HG03108 (cell line): ENCODE measurements around the gene AHCTF1.

ENCODE experiments used
- ATAC-seq: cut with Tn5 transposase; IDR thresholded peaks from one replicate; pipeline ENCODE4 v1.9.1; 2021; ENCODE audit warnings: moderate library complexity; ENCODE audit not compliant: unreplicated experiment

The AHCTF1 gene

DNA sequence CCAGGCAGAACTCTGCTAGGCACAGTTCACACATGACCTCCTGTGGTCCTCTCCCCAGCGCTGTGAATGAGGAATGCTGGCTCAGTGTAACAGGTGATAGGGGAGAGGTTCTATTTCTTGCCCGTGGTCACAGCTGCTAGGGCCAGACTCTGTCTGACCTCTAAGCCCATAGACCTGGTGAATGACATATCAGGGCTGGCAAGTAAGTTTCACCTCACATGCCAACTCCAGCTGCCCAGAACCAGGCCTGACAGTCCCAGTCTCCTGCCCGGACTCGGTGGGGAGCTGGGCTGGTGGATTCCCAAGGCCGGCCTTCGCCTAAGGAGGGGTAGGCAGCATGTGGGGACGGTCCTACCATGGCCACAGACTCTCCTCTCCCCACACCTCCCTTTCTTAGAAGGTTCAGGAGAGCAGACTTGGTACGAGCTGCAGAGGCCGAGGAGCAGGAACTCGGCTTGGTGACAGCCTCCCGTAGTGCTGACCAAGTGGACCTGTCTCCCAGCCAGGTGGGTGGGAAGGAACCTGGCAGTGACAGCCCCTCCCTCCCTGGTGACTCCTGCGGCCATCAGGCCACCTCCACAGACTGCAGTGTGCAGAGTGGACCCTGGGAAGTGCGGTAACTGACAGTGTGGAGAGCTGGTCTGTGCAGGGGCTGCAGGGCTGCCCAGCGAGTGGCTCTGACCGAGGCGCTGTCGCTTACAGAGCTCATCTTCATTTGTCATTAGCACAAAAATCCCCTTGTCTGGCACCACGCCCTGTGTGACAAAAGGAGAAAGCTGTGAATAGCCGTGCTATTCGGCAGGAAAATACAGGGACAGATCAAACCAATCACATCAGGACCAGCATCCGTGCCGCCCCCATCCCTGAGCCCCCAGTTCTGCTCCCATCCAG, 132.9 kb downstream of the AHCTF1 start:
- ATAC-seq: no peak

DNA sequence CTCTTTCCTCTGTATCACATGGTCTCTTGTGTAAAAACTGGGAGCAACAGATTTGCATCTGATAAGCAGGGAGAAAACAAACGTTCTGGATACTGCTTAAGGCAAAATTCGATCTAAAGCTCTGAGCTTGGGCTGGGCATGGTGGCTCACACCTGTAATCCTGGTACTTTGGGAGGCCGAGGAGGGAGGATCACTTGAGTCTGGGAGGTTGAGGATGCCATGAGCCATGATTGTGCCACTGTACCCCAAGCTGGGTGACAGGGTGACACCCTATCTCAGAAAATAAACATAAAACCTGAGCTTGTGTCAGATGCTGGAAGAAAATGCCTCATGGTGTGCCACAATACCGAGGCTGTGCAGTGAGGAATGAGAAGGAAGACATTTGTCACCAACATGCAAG, 133.6 kb downstream of the AHCTF1 start:
- ATAC-seq: no peak

GRCh38 chr1:246797597-246797996, 134.2 kb downstream of the AHCTF1 start:
- ATAC-seq: no peak

GRCh38 chr1:246797157-246797556, 134.6 kb downstream of the AHCTF1 start:
- ATAC-seq: no peak

DNA sequence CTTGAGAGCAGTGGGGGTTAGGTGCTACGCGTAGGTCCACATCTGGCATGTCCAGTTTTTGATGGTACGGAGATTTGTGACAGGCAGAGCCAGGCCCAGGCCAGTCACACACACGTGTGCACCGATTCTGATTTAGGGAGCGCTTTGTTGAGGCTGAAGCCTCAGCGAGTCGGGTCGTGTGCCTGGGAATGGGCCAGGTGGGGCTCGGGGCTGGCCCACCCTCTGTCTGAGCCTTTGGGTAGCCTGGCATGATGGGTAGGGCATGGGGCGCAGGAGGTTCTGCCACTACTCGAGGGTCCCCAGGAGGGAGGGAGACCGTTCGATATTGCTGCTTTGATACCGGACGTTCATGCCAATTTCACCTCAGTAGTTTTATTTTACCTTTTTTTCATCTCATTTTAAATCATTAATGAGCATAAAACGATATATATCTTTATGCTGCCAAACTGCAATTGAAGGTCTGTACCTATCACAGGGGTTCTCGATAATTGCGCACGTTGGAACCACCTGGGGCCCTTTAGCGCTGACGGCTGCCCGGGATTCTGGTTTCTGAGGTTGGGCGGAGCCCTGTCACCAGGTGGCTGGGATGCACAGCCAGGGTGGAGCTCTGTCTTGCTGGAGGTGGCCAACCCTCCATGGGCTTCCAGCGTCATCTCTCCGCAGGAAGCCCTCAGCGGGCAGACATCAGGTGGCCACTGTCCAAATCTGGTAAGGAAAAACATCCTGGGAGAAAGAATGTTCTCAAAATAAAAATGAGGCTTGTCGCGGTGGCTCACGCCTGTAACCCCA, 135.6 kb downstream of the AHCTF1 start:
- ATAC-seq: no peak

GRCh38 chr1:246794828-246795671, 136.7 kb downstream of the AHCTF1 start:
- ATAC-seq: no peak

GRCh38 chr1:246794048-246794827, 137.5 kb downstream of the AHCTF1 start:
- no peak for ATAC-seq

GRCh38 chr1:246793356-246793896, 138.3 kb downstream of the AHCTF1 start:
- no peak for ATAC-seq

- ATAC-seq: no peak
Measured at GRCh38 chr1:246792603-246793002, 139.1 kb downstream of the AHCTF1 start.

GRCh38 chr1:246791303-246791918, 140.3 kb downstream of the AHCTF1 start:
- no peak for ATAC-seq

DNA sequence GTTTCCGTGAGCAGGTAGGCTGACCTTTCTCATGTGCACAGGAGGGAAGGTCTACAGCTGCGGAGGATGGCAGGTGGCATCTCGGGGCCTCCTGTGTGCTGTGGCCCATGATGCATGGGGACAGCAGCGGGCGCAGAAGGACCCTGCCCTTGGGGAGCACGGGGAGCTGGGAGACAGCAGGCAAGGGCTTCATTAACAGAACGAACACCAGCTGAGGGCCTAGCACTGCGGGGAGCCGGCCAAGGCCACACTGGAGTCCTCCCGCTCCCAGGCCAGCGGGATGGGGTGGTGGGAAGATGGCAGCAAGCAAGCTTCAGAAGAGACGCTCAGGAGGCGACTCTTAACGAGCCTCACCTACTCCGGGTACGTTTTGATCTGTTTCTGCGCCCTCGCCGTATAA, 140.9 kb downstream of the AHCTF1 start:
- ATAC-seq: no peak

GRCh38 chr1:246790364-246790763, 141.4 kb downstream of the AHCTF1 start:
- no peak for ATAC-seq

- no peak for ATAC-seq
Measured at GRCh38 chr1:246789454-246790339, 142.1 kb downstream of the AHCTF1 start.
